Fibroblast of the aortic adventitia (primary cell): Measurements from ENCODE around the gene SETD4. TPM values are rescaled to one million over a fixed set of nuclear protein-coding genes. Genes with fewer than 3 reads are reported as not detected.

Experiments
- DNase-seq: peaks from one replicate; pipeline ENCODE4 v3.0.0-alpha.2; 2010; ENCODE audit warnings: low read depth
- H3K4me3 ChIP-seq: 2 replicates; pipeline ENCODE4 v1.5.1; 2011; ENCODE audit warnings: low read depth, mild to moderate bottlenecking, control low read depth, low read length, moderate library complexity
- CTCF ChIP-seq: IDR thresholded peaks from 2 replicates; pipeline ENCODE4 v1.5.1; 2011; ENCODE audit warnings: mild to moderate bottlenecking, low read length, control low read depth, inconsistent platforms; ENCODE audit not compliant: insufficient read depth
- total RNA-seq: library from RNA; depleted of rRNA; stranded (reverse); fragments of >200 nt; gene quantifications from 2 replicates; pipeline ENCODE4 v1.2.3, GENCODE V29; 2012; ENCODE audit warnings: low replicate concordance

The SETD4 gene
- total RNA-seq, 1 donor, result 22.8 TPM

DNA sequence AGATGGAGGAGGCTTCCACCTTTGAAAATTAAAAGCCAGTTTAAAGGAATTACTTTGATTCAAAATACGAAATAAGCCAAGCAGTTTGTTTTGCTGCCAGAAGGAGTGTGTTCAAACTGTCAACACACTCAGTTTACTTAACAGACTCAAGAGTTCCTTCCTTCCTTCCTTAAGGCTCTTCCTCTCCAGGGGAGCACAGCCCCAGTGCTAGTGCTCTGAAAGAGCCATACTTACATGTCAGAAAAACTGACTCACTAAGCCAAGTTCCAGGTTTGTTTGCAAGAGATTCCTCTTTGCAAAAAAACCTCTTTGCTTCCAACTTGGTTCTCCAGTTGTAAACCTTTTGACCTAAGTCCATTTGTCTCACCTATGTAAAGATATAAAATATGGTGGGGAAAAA, 14.3 kb downstream of the SETD4 start:
- TF ChIP-seq CTCF, result no peak
- no peak overlapping the region for H3K4me3 ChIP-seq
- DNase-seq, result no peak

- H3K4me3 ChIP-seq, result no peak overlapping the region
- no peak for DNase-seq
- TF ChIP-seq CTCF, result no peak
Observed at GRCh38 chr21:36044056-36044455, 16.3 kb downstream of the SETD4 start.

DNA sequence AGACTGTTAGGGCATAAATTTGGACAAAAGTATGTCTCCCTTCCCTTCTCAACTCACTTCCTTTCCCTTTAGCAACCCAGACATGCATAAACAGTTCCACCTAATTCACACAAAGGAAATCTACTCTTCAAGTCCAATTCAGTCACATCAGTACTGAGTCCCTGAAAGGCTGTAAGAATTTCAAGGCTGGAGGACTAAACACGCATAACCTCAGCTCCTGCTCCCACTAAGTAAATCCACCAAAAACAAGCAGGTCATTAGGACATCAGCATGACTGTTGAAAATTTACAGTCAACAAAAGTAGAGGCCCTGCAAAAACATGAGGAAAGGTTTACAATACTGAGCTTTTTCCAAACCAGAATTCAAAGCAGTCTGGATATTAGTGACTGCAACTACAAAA, 18.4 kb downstream of the SETD4 start:
- DNase-seq, result no peak
- H3K4me3 ChIP-seq, result no peak overlapping the region
- TF ChIP-seq CTCF, result no peak

GRCh38 chr21:36040389-36040788, 19.9 kb downstream of the SETD4 start:
- no peak for TF ChIP-seq CTCF
- no peak overlapping the region for H3K4me3 ChIP-seq
- no peak for DNase-seq

- TF ChIP-seq CTCF, result no peak
- H3K4me3 ChIP-seq, result no peak overlapping the region
- DNase-seq, result no peak
Observed at GRCh38 chr21:36039861-36040260, 20.5 kb downstream of the SETD4 start.

- H3K4me3 ChIP-seq, result no peak overlapping the region
- no peak for TF ChIP-seq CTCF
- no peak for DNase-seq
Observed at GRCh38 chr21:36038701-36039497, 21.4 kb downstream of the SETD4 start.

- H3K4me3 ChIP-seq, result no peak overlapping the region
- no peak for DNase-seq
- TF ChIP-seq CTCF, result no peak
Observed at GRCh38 chr21:36035381-36035791, 24.9 kb downstream of the SETD4 start.
